Neuronal stem cell (in vitro differentiated cells): ENCODE measurements around the gene NFYC.

Experiments
- DNase-seq: peaks from one replicate; pipeline ENCODE4 v3.0.0-alpha.2; 2013; ENCODE audit warnings: low spot score
- H2AFZ ChIP-seq: one replicate; pipeline ENCODE4 v1.6.1; 2013; ENCODE audit warnings: mild to moderate bottlenecking, low read length, inconsistent platforms
- H2AK5ac ChIP-seq: 2 replicates; pipeline ENCODE4 v1.6.1; 2013; ENCODE audit warnings: low read depth, mild to moderate bottlenecking, inconsistent platforms, low read length, moderate library complexity, mixed read lengths
- H2BK120ac ChIP-seq: 2 replicates; pipeline ENCODE4 v1.6.1; 2013; ENCODE audit warnings: low read depth, mild to moderate bottlenecking, inconsistent platforms, low read length, moderate library complexity, mixed read lengths
- H2BK12ac ChIP-seq: one replicate; pipeline ENCODE4 v1.6.1; 2013; ENCODE audit warnings: low read length, inconsistent platforms
- H2BK15ac ChIP-seq: 2 replicates; pipeline ENCODE4 v1.6.1; 2013; ENCODE audit warnings: mild to moderate bottlenecking, low read length, inconsistent platforms, mixed read lengths
- H2BK5ac ChIP-seq: one replicate; pipeline ENCODE4 v1.6.1; 2013; ENCODE audit warnings: inconsistent platforms, mild to moderate bottlenecking, low read length, moderate library complexity
- H3K14ac ChIP-seq: one replicate; pipeline ENCODE4 v1.6.1; 2013; ENCODE audit warnings: low read length, inconsistent platforms
- H3K18ac ChIP-seq: 2 replicates; pipeline ENCODE4 v1.6.1; 2013; ENCODE audit warnings: low read length, inconsistent platforms
- H3K23ac ChIP-seq: 2 replicates; pipeline ENCODE4 v1.6.1; 2013; ENCODE audit warnings: low read depth, mild to moderate bottlenecking, mixed read lengths, low read length, inconsistent platforms; ENCODE audit not compliant: poor library complexity
- H3K27ac ChIP-seq: replicated peaks from 3 replicates; pipeline ENCODE4 v1.5.1; 2013; ENCODE audit warnings: low read length, inconsistent platforms
- H3K27me3 ChIP-seq, 3 experiments: 2 replicates each; pipeline ENCODE4 v1.6.1; 2013; ENCODE audit warnings: low read length in 3 of 3, mild to moderate bottlenecking in 2 of 3, inconsistent platforms in 1 of 3, low read depth in 1 of 3, mixed read lengths in 1 of 3, moderate library complexity in 1 of 3; ENCODE audit not compliant: control insufficient read depth in 3 of 3, insufficient read depth in 3 of 3
- H3K36me3 ChIP-seq, 2 donors: replicated peaks in 1 of 2; 2 replicates each; pipeline ENCODE4 v1.6.1; 2013; ENCODE audit warnings: low read length in 2 of 2; ENCODE audit not compliant: control insufficient read depth in 2 of 2, insufficient read depth in 2 of 2
- H3K4ac ChIP-seq: 2 replicates; pipeline ENCODE4 v1.6.1; 2013; ENCODE audit warnings: inconsistent platforms, mild to moderate bottlenecking, low read length, moderate library complexity
- H3K4me1 ChIP-seq, 2 donors: 1 replicate in 1 of 2; 2 replicates in 1 of 2; pipeline ENCODE4 v1.6.1; 2013; ENCODE audit warnings: low read length in 2 of 2, low read depth in 1 of 2; ENCODE audit not compliant: control insufficient read depth in 2 of 2, insufficient read depth in 1 of 2
- H3K4me2 ChIP-seq: one replicate; pipeline ENCODE4 v1.6.1; 2013; ENCODE audit warnings: mild to moderate bottlenecking, low read length, inconsistent platforms; ENCODE audit not compliant: insufficient read depth, poor library complexity, severe bottlenecking
- H3K4me3 ChIP-seq, 2 donors: 2 replicates each; pipeline ENCODE4 v1.5.1; 2013; ENCODE audit warnings: low read length in 2 of 2, mild to moderate bottlenecking in 2 of 2, inconsistent platforms in 1 of 2, moderate library complexity in 1 of 2
- H3K79me1 ChIP-seq: one replicate; pipeline ENCODE4 v1.6.1; 2013; ENCODE audit warnings: low read depth, mild to moderate bottlenecking, inconsistent platforms, low read length, moderate library complexity
- H3K9ac ChIP-seq: one replicate; pipeline ENCODE4 v1.6.1; 2013; ENCODE audit warnings: mild to moderate bottlenecking, low read depth, low read length, inconsistent platforms; ENCODE audit not compliant: poor library complexity
- H3K9me3 ChIP-seq, 2 donors: replicated peaks in 1 of 2; 2 replicates each; pipeline versions ENCODE3 to v1.6.1; 2013; ENCODE audit warnings: low read length in 2 of 2, mild to moderate bottlenecking in 2 of 2, inconsistent platforms in 1 of 2, low read depth in 1 of 2, mixed read lengths in 1 of 2, moderate library complexity in 1 of 2; ENCODE audit not compliant: control insufficient read depth in 2 of 2, insufficient read depth in 1 of 2
- H4K8ac ChIP-seq: one replicate; pipeline ENCODE4 v1.6.1; 2013; ENCODE audit warnings: low read depth, mild to moderate bottlenecking, inconsistent platforms, low read length, moderate library complexity
- H4K91ac ChIP-seq: one replicate; pipeline ENCODE4 v1.6.1; 2013; ENCODE audit warnings: low read length, low read depth, mild to moderate bottlenecking, inconsistent platforms; ENCODE audit not compliant: poor library complexity
- WGBS, 2 donors: extraction: QIAGEN DNeasy Blood & Tissue Kit; methylation state at CpG; one replicate each; pipeline ENCODE4 v1.1.7; 2013; ENCODE audit warnings: missing lambda C conversion rate in 2 of 2, mixed read lengths in 1 of 2; ENCODE audit not compliant: insufficient read length in 2 of 2, insufficient replicate concordance in 1 of 2; ENCODE audit errors: extremely low coverage in 2 of 2; 5-methylcytosine and 5-hydroxymethylcytosine counted together

NFYC gene

DNA sequence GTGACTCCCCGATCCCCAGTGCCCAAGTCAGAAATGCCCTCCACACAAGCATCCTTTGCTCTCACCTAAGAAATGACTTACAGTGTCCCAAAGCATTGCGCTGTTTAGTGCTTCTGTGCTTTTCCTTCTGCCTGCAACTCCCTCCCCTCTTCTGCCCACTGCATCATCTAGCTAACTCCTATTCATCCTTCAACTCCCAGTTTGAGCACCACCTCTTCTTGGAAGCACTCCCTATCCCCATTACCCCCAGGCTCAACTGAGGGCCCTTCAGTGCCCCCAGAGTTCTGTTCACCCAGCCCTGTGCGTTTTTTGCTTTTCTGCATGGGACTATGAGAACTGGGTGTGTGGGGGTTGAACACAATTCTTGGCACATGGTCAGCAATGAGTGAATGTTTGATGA is 102.1 kb downstream of the NFYC start:
- Histone ChIP-seq H2AK5ac (no peak overlapping the region), H2AFZ (no peak overlapping the region), H3K9me3 (no peaks in the 10 kb centered on the region), H3K4me3 (no peak overlapping the region), H3K9ac (peak overlapping the region; percentile 17), H3K79me1 (peaks cover under 1% of the 10 kb centered on the region), H4K91ac (no peak overlapping the region), H3K36me3 (no peaks in the 10 kb centered on the region), H3K4me1 (peaks cover 0 to 4% of the 10 kb centered on the region in 2 donors), H2BK12ac (no peak overlapping the region), H2BK15ac (no peak overlapping the region), H4K8ac (no peak overlapping the region), H3K27me3 (peaks cover 0 to 64% (median 0%) of the 10 kb centered on the region in 3 experiments), H3K4me2 (no peak overlapping the region), H3K4ac (no peak overlapping the region), H3K18ac (peak overlapping the region; percentile 11), H3K27ac (no peak overlapping the region), H3K14ac (no peak overlapping the region), H2BK5ac (no peak overlapping the region), H3K23ac (no peak overlapping the region), H2BK120ac (no peak overlapping the region)
- WGBS, 2 donors, result no CpG with 5 or more reads among the region's 3 CpGs
- DNase-seq, result no peak

GRCh38 chr1:40794048-40794447 is 102.5 kb downstream of the NFYC start:
- no peak overlapping the region for H2AFZ ChIP-seq
- no peak overlapping the region for H2BK120ac ChIP-seq
- H3K14ac ChIP-seq, result no peak overlapping the region
- H3K27ac ChIP-seq, result no peak overlapping the region
- no peak for DNase-seq
- no peak overlapping the region for H3K9ac ChIP-seq
- no peak overlapping the region for H2BK15ac ChIP-seq
- no peaks in the 10 kb centered on the region for H3K9me3 ChIP-seq
- no peak overlapping the region for H3K4ac ChIP-seq
- H3K4me2 ChIP-seq, result no peak overlapping the region
- H3K23ac ChIP-seq, result no peak overlapping the region
- no peak overlapping the region for H2AK5ac ChIP-seq
- no peak overlapping the region for H2BK5ac ChIP-seq
- H3K4me1 ChIP-seq, result peaks cover under 1 to 8% of the 10 kb centered on the region in 2 donors
- no peaks in the 10 kb centered on the region for H3K79me1 ChIP-seq
- H3K18ac ChIP-seq, result no peak overlapping the region
- H3K27me3 ChIP-seq, result peaks cover 0 to 60% (median 0%) of the 10 kb centered on the region in 3 experiments
- H4K8ac ChIP-seq, result no peak overlapping the region
- WGBS, 2 donors, result no CpG with 5 or more reads among the region's 4 CpGs
- no peak overlapping the region for H3K4me3 ChIP-seq
- no peak overlapping the region for H4K91ac ChIP-seq
- H3K36me3 ChIP-seq, result no peaks in the 10 kb centered on the region
- H2BK12ac ChIP-seq, result no peak overlapping the region

DNA sequence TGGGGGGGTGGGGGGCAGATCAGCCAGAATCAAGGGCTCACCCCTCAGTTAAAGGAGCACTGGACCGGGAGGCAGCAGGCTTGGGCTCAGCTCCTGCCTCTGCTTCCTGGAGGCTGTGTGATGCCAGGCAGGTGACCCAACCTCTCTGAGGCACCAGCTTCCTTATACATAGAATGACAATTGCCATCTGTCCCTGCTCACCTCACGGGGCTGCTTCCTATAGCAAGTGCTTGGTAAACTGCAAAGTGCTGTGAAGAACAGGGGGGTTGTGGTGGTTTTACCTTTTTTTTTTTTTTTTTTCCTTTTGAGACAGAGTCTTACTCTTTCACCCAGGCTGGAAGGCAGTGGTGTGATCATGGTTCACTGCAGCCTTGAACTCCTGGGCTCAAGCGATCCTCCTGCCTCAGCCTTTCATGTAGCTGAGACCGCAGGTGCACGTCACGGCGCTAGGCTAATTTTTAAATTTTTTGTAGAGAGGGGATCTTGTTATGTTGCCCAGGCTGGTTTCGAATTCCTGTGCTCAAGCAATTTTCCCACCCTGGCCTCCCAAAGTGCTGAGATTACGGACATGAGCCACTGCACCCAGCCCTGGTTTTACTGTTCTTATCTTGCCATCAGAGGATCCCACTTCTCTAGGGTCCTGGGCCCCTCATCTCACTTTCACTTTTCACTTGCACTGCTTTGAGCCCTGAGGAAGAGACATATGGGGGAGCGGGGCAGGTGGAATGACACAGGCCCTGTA is 103.6 kb downstream of the NFYC start:
- no peaks in the 10 kb centered on the region for H3K9me3 ChIP-seq
- H2BK120ac ChIP-seq, result no peak overlapping the region
- peaks cover 0 to 49% (median 0%) of the 10 kb centered on the region in 3 experiments for H3K27me3 ChIP-seq
- DNase-seq, result no peak
- H3K4ac ChIP-seq, result no peak overlapping the region
- no peak overlapping the region for H3K9ac ChIP-seq
- no peak overlapping the region for H4K91ac ChIP-seq
- no peak overlapping the region for H3K4me2 ChIP-seq
- H3K4me3 ChIP-seq, result no peak overlapping the region
- H3K23ac ChIP-seq, result no peak overlapping the region
- H2AK5ac ChIP-seq, result peak overlapping the region; percentile 71
- no peak overlapping the region for H2BK5ac ChIP-seq
- H3K4me1 ChIP-seq, result peaks cover 6 to 16% of the 10 kb centered on the region in 2 donors
- H3K18ac ChIP-seq, result peak overlapping the region; percentile 51
- H3K36me3 ChIP-seq, result no peaks in the 10 kb centered on the region
- WGBS, 2 donors, result no CpG with 5 or more reads among the region's 10 CpGs
- H3K27ac ChIP-seq, result no peak overlapping the region
- no peak overlapping the region for H2BK15ac ChIP-seq
- no peak overlapping the region for H2BK12ac ChIP-seq
- no peak overlapping the region for H2AFZ ChIP-seq
- H3K79me1 ChIP-seq, result no peaks in the 10 kb centered on the region
- H3K14ac ChIP-seq, result no peak overlapping the region
- H4K8ac ChIP-seq, result no peak overlapping the region

GRCh38 chr1:40795811-40796586 is 104.5 kb downstream of the NFYC start:
- WGBS, 2 donors, result no CpG with 5 or more reads among the region's 13 CpGs
- peaks cover 0 to 47% (median 0%) of the 10 kb centered on the region in 3 experiments for H3K27me3 ChIP-seq
- peaks cover 6 to 22% of the 10 kb centered on the region in 2 donors for H3K4me1 ChIP-seq
- H4K8ac ChIP-seq, result no peak overlapping the region
- H3K18ac ChIP-seq, result no peak overlapping the region
- H2BK12ac ChIP-seq, result no peak overlapping the region
- H3K4me2 ChIP-seq, result no peak overlapping the region
- no peaks in the 10 kb centered on the region for H3K9me3 ChIP-seq
- H3K4ac ChIP-seq, result no peak overlapping the region
- no peak overlapping the region for H2AFZ ChIP-seq
- H3K23ac ChIP-seq, result no peak overlapping the region
- no peaks in the 10 kb centered on the region for H3K36me3 ChIP-seq
- H3K27ac ChIP-seq, result no peak overlapping the region
- H2BK15ac ChIP-seq, result no peak overlapping the region
- H3K14ac ChIP-seq, result no peak overlapping the region
- H2AK5ac ChIP-seq, result no peak overlapping the region
- no peak overlapping the region for H2BK120ac ChIP-seq
- H4K91ac ChIP-seq, result no peak overlapping the region
- H3K79me1 ChIP-seq, result no peaks in the 10 kb centered on the region
- DNase-seq, result no peak
- H2BK5ac ChIP-seq, result no peak overlapping the region
- no peak overlapping the region for H3K9ac ChIP-seq
- H3K4me3 ChIP-seq, result no peak overlapping the region
